Omental fat pad (tissue), 4 donors: Measurements from ENCODE around the gene C12orf42. TPM values are rescaled to one million over a fixed set of nuclear protein-coding genes. Genes with fewer than 3 reads are reported as not detected.

Experiments used
- ATAC-seq: fragments of 150-250 bp; one replicate; pipeline ENCODE4 v1.9.1; 2016; ENCODE audit warnings: mild to moderate bottlenecking, moderate library complexity; ENCODE audit not compliant: low FRiP score
- DNase-seq: peaks from one replicate; pipeline ENCODE4 v3.0.0-alpha.2; 2019; ENCODE audit warnings: low spot score
- total RNA-seq, 4 donors: library from RNA; depleted of rRNA; stranded (reverse); fragments of >200 nt; gene quantifications; one replicate each; pipeline ENCODE4 v1.1.0, GENCODE V29; 2016
- TF ChIP-seq, protein P1 (sequence below), 3 donors: fragments of 450-650 bp; IDR thresholded peaks; one replicate each; pipeline ENCODE4 v1.5.1; 2016 to 2017; ENCODE audit warnings: antibody characterized with exemption in 3 of 3, mild to moderate bottlenecking in 3 of 3, moderate library complexity in 2 of 3

Gene C12orf42
- total RNA-seq = under 1 TPM in 1 of 4 donors, not detected in 3; 0.36 TPM

- TF ChIP-seq, protein P1, sequence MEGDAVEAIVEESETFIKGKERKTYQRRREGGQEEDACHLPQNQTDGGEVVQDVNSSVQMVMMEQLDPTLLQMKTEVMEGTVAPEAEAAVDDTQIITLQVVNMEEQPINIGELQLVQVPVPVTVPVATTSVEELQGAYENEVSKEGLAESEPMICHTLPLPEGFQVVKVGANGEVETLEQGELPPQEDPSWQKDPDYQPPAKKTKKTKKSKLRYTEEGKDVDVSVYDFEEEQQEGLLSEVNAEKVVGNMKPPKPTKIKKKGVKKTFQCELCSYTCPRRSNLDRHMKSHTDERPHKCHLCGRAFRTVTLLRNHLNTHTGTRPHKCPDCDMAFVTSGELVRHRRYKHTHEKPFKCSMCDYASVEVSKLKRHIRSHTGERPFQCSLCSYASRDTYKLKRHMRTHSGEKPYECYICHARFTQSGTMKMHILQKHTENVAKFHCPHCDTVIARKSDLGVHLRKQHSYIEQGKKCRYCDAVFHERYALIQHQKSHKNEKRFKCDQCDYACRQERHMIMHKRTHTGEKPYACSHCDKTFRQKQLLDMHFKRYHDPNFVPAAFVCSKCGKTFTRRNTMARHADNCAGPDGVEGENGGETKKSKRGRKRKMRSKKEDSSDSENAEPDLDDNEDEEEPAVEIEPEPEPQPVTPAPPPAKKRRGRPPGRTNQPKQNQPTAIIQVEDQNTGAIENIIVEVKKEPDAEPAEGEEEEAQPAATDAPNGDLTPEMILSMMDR (IDR thresholded peaks at IDR 0.05) = no peak
- DNase-seq (no peak), ATAC-seq (peak; percentile 64)
These were observed at the start of gene C12orf42 for GRCh38 chr12:103495469-103496456. Gene C12orf42 (minus strand): TSS chr12:103495968. CDS start chr12:103478426, 17,542 bp downstream.

DNA sequence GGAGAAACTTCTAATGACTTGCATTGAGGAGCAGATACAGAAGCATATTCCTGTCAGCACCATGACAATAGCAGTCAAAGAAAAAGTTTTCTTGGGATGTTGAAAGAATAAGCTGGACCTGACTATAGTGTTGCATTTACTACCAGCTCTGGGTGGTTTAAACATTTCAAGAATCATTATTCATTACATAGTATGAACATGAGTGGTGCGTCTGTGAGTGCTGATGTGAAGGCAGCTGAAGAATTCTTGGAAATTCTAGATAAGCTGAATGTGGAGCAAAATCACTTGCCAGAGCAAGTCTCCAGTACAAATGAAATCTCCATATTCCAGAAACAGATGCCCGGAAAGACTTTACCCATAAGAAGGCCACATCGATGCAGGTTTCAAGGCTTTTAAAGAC is 46.3 kb upstream of the C12orf42 start:
- no peak for ATAC-seq
- DNase-seq = no peak
- TF ChIP-seq, protein P1 (IDR thresholded peaks at IDR 0.05) = no peak

DNA sequence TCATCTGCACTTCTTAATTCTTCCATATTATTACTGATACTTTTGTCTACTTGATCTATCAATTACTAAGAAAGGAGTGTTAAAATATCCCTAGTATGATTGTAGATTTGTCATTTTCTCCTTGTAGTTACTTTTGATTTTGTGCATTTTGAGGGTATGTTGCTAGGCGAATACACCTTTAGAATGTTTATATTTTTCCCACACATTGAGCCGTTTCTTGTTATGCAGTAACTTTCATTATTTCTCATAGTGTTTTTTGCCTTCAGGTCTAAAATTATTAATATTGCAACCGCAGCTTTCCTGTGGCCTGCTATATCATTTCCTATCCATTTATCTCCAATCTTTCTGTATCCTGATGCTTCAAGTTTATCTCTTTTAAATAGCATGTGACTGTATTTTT is 44.6 kb upstream of the C12orf42 start:
- DNase-seq (no peak), ATAC-seq (no peak)
- TF ChIP-seq, protein P1 (IDR thresholded peaks at IDR 0.05) = no peak

DNA sequence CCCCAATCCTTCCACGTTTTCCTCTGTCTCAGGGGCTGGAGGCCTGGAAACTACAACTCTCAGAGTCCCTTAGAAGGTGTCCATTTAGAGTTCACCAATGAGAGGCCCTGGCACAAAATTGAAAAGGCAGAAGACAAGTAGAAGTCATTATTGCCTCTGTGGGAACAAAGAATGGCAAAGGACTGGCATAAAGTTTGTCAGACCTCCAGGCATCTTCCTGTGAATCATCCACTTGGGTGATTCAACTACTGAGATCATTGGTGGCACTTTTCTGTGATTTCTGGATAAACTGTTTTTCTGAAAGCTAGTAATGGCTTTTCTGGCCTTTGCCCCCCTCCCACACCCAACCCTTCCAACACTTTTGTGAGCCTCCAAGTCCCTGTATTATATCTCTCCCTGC is 42.6 kb upstream of the C12orf42 start:
- ATAC-seq (no peak), DNase-seq (no peak)
- TF ChIP-seq, protein P1 (IDR thresholded peaks at IDR 0.05) = no peak

- ATAC-seq (no peak), DNase-seq (no peak)
- TF ChIP-seq, protein P1 (IDR thresholded peaks at IDR 0.05) = no peak
These were observed 34.7 kb upstream of the C12orf42 start for GRCh38 chr12:103530307-103531066.

DNA sequence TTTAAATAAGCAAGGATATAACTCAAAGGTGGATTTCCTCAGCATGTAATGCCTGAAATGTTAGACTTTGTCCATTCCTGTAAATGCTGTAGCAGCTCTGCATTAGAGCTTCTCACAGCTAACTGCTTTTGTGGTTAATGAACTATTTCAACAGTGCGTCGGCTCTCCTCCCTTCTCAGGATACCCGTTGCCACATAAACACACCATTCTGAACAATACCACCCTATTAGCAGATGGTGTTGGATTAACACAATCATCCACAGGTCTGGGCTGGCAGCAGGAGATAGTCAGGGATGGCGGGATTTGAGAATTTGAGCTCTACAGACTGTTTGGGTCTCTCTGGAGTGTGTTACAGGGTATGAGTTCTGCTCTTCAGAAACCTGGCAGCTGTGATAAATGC is 33.5 kb upstream of the C12orf42 start:
- DNase-seq = no peak
- ATAC-seq = no peak
- TF ChIP-seq, protein P1 (IDR thresholded peaks at IDR 0.05) = no peak
